ENCODE data around the gene PSD2.

Gene PSD2

GRCh38 chr5:139839918-139840317, 44.3 kb downstream of the PSD2 start:
- DNase-seq = no peak

GRCh38 chr5:139841549-139841948, 45.9 kb downstream of the PSD2 start:
- no peak for DNase-seq

- DNase-seq = no peak
Observed at GRCh38 chr5:139842321-139842720, 46.7 kb downstream of the PSD2 start.

GRCh38 chr5:139843991-139844390, 48.4 kb downstream of the PSD2 start:
- DNase-seq = no peak

- peak; percentile 77 to 81 for DNase-seq
Observed at GRCh38 chr5:139844472-139845145, 49.0 kb downstream of the PSD2 start.

- no peak for DNase-seq
Observed at GRCh38 chr5:139845846-139846681, 50.5 kb downstream of the PSD2 start.

- no peak for DNase-seq
Observed at GRCh38 chr5:139847091-139847490, 51.5 kb downstream of the PSD2 start.

- peak; percentile 33 to 49 for DNase-seq
Observed at GRCh38 chr5:139847790-139848507, 52.3 kb downstream of the PSD2 start.

- DNase-seq = no peak
Observed at GRCh38 chr5:139848508-139849100, 53.0 kb downstream of the PSD2 start.

GRCh38 chr5:139849501-139849900, 53.9 kb downstream of the PSD2 start:
- no peak for DNase-seq

- no peak for DNase-seq
Observed at GRCh38 chr5:139849942-139850341, 54.3 kb downstream of the PSD2 start.

- DNase-seq = no peak
Observed at GRCh38 chr5:139850423-139851016, 54.9 kb downstream of the PSD2 start.

GRCh38 chr5:139851558-139851957, 56.0 kb downstream of the PSD2 start:
- no peak for DNase-seq

GRCh38 chr5:139852696-139853095, 57.1 kb downstream of the PSD2 start:
- no peak for DNase-seq

GRCh38 chr5:139854029-139854605, 58.5 kb downstream of the PSD2 start:
- DNase-seq = no peak

GRCh38 chr5:139854953-139855352, 59.3 kb downstream of the PSD2 start:
- no peak for DNase-seq

GRCh38 chr5:139855451-139855850, 59.8 kb downstream of the PSD2 start:
- DNase-seq = no peak

- DNase-seq = no peak
Observed at GRCh38 chr5:139855946-139856540, 60.4 kb downstream of the PSD2 start.

- no peak for DNase-seq
Observed at GRCh38 chr5:139856714-139857113, 61.1 kb downstream of the PSD2 start.

- DNase-seq = no peak
Observed at GRCh38 chr5:139859013-139859412, 63.4 kb downstream of the PSD2 start.

GRCh38 chr5:139861021-139861888, 65.6 kb downstream of the PSD2 start:
- no peak for DNase-seq
